NCI-H2196 (cell line): ENCODE measurements around the gene LANCL2.
A peak's percentile ranks its signal among the peaks of the same experiment; 100 is the strongest.
"Not testable (repeated sequence)": the region's sequence is repeated elsewhere in the genome, so short reads cannot be mapped to it uniquely, and the experiment has no call there.

ENCODE experiments used
- DNase-seq: peaks from one replicate; lab custom pipeline; 2025; ENCODE audit not compliant: unreplicated experiment; lab: John Stamatoyannopoulos, UW

The LANCL2 gene, protein sequence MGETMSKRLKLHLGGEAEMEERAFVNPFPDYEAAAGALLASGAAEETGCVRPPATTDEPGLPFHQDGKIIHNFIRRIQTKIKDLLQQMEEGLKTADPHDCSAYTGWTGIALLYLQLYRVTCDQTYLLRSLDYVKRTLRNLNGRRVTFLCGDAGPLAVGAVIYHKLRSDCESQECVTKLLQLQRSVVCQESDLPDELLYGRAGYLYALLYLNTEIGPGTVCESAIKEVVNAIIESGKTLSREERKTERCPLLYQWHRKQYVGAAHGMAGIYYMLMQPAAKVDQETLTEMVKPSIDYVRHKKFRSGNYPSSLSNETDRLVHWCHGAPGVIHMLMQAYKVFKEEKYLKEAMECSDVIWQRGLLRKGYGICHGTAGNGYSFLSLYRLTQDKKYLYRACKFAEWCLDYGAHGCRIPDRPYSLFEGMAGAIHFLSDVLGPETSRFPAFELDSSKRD

DNA sequence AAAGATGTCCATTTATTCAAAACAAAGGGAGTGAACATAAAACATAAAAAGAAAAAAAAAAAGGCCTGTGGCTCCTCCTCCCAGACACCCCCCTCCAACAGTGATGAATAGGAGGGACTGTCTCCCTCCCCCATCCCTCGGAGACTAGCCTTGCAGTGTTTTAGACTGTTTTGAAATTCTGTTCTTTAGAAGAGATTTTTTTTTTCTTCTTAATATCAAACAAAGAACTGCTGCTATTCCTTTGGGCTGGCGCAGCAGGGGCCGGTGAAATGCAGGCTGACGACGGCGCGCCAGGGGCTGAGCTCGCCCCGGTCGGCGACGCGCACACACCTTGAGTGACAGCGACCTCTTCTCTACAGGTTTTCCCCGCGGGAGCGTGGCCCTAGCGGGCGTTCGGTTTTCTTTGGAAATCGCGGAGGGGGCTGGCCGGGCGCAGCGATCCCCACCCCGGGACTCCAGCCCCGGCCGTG lies at the start of gene LANCL2:
Gene LANCL2, plus strand, starts transcription at position 133 of the 470 bp plus-strand sequence. CDS start 689 bp downstream, outside the sequence.
- peak; percentile 75 for DNase-seq

DNA sequence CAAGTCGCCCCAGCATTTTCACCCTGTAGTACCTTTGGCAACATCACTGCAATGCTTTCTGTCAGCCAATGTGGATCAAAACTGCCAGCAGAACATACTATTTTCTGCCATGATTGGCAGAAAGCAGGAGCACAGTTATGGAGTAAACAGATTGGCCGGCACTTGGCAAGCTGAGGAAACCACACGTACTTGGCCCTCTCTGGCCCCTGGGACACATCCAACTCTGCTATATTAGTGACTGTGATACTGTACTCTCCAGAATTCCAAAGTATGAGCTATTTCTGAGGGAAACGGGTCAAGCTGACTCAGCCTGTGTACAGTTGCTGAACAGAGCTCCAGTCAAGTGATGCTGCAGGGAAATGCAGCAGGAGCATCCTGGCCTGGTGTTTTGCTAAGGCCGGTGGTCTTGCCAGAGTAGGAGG lies 39.8 kb upstream of the LANCL2 start:
- DNase-seq, result peak; percentile 23

DNA sequence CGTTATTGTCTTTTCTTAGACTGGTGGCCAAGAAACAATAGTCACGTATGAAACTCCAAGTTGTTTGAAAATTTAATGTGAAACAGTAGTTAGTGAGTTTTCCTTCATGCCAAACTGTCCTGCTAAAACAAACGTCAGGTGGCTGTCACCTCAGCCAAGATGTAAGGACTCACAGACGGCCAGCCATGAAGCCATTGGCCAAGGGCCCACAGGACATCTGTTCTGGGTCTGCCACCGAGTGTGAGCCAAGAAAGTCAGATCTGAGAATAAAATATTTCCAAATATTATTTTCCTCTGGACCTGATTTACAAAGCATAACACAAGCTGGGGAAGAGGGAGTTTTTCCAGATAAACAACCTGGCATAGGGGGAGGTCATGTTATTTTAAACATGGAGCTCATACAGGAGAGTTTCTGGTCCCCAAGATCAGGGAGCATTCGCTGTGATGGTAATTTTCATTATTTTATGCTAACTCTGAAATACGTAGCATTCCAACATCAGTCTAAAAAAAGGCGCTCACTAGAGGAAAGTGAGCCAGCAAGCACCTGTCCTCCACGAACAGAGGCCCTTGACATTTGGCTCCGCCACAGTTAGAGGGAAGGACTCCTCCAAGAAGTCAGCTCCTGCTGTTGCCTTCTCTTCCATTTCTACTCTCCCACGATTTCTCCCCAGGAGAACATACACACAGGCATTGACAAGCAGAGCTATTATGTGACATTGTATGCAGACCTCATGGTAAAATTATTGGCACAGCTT lies 38.9 kb upstream of the LANCL2 start:
- DNase-seq, result no peak

- DNase-seq, result no peak
These were observed 38.1 kb upstream of the LANCL2 start for GRCh38 chr7:55326945-55327626.

GRCh38 chr7:55335151-55335550 lies 30.0 kb upstream of the LANCL2 start:
- DNase-seq, result no peak

GRCh38 chr7:55335786-55336185 lies 29.4 kb upstream of the LANCL2 start:
- DNase-seq, result no peak

- no peak for DNase-seq
These were observed 28.6 kb upstream of the LANCL2 start for GRCh38 chr7:55336540-55336939.

- no peak for DNase-seq
These were observed 25.8 kb upstream of the LANCL2 start for GRCh38 chr7:55339033-55340000.

GRCh38 chr7:55342216-55342871 lies 22.8 kb upstream of the LANCL2 start:
- no peak for DNase-seq

- DNase-seq, result no peak
These were observed 21.9 kb upstream of the LANCL2 start for GRCh38 chr7:55343002-55343781.

DNA sequence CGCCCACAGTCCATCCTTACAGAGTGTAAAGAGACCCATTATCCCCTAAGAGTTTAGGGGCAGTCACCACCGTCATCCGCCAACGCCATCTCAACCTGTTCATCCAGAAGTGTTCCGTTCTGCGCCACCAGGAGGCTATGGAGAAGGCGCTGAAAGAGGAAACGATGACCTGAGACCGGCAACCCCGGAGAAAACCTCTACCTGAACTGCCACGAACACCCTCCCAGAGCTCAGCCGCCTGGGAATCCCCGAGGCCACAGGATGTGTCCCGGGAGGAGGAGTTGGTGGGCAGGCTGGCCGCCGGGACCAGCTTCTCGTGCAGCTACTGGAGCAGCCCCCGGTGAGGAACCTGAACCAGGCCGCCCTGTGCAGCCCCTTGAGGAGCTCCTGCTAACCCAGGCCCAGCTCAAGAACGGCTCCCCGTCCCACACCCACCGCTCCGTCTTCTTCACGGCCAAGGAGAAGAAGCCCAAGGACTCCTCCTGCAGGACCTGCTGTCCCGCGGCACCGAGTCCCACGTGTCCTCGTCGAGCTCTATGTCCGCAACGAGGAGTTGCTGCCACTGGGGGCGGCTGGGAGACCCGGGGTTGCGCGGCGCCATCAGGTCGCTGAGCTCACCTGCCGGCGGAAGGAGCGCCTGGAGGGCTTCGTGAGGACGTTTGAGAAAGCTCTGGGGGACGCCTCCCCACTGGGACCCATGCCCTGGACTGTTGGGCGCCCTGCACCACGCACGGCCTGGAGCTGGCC lies 21.1 kb upstream of the LANCL2 start:
- no peak for DNase-seq

GRCh38 chr7:55344840-55345239 lies 20.3 kb upstream of the LANCL2 start:
- DNase-seq, result no peak

DNA sequence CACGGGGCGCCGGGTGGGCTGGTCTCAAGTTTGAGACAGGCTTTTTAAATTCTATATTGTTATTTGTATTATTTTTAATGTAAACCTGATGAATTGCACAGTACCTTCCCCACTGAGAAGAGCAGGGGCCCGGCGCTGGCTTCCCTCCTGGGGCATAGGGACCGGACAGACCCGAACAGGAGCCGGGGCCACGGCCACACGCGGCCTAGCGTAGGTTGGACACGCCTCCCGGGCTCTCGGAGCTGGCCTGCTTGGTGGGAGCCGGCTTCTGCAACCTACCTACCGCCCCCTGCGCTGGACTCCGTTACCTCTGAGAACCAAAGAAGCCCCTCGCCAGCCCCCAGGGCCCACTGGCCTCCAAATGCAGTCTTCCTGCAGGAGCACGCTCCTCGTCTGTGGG lies 19.8 kb upstream of the LANCL2 start:
- no peak for DNase-seq

DNA sequence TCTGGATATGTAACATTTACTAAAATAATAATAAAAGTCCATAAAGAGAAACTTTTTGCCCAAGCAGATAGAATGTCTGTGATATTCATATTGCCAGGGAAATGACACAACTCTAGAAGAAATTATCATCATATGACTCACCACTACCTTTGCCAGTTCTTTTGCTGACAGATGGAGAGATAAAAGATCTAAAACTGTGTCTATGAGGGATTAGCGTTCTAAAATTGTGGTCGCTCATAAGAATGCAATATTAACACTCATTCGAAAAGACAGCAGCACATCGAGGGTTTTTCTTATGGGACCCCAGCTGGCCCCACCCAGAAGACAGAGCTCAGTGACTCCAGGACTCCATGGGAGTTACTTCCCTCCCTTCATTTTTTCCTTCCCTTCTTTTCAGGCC lies 16.6 kb upstream of the LANCL2 start:
- DNase-seq, result no peak

GRCh38 chr7:55349121-55349520 lies 16.0 kb upstream of the LANCL2 start:
- DNase-seq, result no peak

DNA sequence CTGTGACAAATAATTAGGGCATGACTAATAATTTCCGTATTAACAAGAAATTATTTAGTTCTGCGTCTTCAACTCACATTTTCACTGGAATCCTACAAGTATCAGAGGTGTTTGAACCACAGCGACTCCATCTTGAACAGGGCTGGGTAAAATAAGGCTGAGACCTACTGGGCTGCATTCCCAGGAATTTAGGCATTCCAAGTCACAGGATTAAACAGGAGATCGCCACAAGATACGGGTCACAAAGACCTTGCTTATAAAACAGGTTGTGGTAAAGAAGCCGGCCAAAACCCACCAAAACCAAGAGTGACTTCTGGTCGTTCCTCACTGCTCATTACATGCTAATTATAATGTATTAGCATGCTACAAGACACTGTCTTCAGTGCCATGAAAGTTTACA lies 14.9 kb upstream of the LANCL2 start:
- no peak for DNase-seq

GRCh38 chr7:55351263-55351662 lies 13.9 kb upstream of the LANCL2 start:
- no peak for DNase-seq

- DNase-seq, result not testable (repeated sequence)
These were observed 12.2 kb upstream of the LANCL2 start for GRCh38 chr7:55352947-55353273.
